DMS53 treated with DMSO at 0.1 percent for 48 hours (cell line): ENCODE data around the gene DUOXA1.
"Not testable (repeated sequence)": the region's sequence is repeated elsewhere in the genome, so short reads cannot be mapped to it uniquely, and the experiment has no call there.

ENCODE experiments used
- DNase-seq: peaks from one replicate; lab custom pipeline; 2025; ENCODE audit not compliant: unreplicated experiment; lab: John Stamatoyannopoulos, UW

The DUOXA1 gene

DNA sequence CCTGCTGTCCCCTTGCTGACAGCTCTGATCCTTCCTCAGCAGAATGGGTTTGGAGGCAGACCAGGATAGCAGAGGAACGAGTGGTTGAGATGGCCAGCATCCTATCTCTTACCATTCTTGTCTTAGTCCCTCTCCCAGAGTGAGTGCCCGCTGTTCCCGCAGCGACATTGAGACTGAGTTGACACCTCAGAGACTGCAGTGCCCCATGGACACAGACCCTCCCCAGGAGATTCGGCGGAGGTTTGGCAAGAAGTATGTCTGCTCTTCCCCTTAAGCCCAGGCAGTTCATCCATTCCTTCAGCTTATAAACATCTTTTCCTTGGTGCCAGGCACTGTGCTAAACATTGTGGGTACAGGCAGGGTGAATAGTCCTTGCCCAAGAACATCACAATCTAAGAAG, 21.3 kb upstream of the DUOXA1 start:
- DNase-seq = no peak

- DNase-seq = no peak
Observed at GRCh38 chr15:45150481-45150880, 20.8 kb upstream of the DUOXA1 start.

DNA sequence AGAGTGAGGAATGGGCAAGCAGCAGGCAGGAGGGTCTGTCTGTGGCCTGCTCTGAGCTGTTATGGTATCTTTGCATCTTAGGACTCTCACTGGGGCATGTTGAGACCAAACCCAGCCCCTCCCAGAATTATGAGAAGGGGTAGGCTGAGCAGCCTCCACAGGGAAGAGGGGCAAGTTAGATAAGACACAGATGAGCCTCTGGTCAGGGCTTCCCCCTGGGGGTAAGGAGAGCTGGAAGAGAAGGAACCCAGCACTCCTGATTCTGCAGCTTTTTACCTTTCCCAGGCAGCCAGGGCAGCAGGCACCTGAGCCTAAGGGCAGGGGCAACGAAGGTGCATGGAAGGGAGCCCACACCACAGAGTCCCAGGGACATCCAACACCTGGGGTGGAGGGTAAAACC, 19.4 kb upstream of the DUOXA1 start:
- no peak for DNase-seq

DNA sequence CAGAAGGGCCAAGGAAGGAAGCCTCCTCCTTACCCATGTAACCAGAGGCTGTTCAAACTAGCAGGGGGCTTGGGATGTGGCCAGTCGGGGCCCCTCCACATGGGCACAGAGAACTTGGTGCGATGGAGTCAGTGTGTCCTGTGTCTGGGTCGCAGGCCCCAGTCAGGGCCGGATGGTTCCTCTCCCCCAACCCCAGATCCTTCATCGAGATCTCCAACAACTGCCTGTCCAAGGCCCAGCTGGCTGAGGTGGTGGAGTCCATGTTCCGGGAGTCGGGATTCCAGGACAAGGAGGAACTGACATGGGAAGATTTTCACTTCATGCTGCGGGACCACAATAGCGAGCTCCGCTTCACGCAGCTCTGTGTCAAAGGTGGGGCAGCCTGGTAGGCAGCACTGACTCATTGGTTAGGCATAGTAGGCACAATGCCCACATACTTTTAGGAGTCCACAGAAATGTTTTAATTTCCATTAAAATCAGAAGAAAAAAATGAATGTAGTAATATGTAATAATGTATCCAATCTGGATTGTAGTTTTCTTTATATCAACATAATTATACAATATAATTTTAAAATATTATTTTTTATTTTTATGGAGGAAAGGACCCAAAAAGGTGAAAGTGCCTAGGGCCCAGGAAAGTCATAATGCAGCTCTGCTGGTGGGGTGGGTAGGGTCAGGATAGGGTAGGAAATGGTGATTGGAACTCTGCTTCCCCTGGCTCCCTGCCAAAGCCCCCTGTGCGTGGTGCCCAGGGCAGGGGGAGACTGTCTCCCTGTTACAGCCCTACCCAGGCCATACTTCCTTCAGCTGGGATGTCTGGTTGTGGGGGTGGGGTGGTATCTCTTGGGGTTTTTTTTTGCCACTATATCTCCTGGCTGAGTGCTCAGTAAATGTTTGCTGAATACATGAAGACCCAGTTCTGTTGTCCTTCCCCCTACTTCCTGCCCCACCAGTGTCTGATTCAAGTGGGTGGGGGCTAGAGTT, 18.7 kb upstream of the DUOXA1 start:
- DNase-seq = no peak

DNA sequence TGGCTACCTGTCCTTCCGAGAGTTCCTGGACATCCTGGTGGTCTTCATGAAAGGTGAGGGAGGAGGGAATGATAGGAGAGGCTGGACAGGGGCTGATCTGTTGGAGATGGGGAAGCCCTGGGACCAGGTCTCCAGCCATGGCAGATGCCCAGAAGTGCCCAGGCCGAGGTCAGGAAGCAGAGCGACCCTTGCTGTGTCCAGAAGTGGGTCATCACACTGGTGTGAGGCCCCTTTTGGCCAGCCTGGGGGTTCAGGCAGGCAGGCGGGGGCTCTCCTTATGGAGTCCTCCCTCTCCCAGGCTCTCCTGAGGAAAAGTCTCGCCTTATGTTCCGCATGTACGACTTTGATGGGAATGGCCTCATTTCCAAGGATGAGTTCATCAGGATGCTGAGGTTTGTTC, 17.9 kb upstream of the DUOXA1 start:
- no peak for DNase-seq

DNA sequence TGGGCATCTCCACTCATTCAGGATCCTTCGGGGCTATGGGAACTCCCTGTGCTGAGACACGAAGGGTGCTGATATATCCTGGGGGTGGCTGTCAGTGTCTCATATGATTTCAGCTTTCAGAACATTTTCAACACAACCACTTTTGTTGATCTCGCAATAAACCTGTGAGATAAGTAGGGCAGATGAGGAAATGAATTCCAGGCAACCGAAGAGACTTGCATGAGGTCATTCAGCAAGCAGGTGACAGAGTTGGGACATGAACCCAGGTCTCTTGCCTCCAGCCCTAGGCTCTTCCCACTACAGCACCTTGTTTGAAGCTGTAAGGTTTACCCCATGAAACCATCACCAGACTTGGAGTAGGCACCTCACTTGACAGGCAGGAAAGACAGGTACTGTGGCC, 16.7 kb upstream of the DUOXA1 start:
- no peak for DNase-seq

DNA sequence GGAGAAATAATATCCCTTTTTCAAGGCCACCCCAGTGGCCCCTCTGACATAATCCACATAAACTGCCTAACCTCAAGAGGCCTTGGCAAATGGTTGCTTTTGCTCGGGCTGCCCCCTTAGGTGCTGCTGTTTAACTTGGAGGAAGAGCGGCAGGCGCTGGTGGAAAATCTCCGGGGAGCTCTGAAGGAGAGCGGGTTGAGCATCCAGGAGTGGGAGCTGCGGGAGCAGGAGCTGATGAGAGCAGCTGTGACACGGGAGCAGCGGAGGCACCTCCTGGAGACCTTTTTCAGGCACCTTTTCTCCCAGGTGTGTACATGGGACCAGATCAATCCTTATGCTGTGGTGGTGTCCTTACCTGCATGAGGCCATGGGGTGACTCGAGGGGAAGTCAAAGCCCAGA, 15.1 kb upstream of the DUOXA1 start:
- DNase-seq = no peak

DNA sequence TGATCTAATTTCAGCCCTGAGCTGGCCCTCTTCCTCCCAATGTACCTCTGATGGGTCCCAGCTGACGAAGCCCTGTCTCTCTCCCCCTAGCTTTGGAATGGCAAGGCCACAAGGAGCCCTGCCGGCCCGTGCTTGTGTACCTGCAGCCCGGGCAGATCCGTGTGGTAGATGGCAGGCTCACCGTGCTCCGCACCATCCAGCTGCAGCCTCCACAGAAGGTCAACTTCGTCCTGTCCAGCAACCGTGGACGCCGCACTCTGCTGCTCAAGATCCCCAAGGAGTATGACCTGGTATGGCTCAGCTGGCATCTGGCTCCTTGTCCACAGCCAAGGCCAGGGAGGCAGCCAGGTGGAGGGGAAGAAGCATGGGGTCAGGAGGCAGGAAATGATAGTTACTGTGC, 14.3 kb upstream of the DUOXA1 start:
- DNase-seq = no peak

DNA sequence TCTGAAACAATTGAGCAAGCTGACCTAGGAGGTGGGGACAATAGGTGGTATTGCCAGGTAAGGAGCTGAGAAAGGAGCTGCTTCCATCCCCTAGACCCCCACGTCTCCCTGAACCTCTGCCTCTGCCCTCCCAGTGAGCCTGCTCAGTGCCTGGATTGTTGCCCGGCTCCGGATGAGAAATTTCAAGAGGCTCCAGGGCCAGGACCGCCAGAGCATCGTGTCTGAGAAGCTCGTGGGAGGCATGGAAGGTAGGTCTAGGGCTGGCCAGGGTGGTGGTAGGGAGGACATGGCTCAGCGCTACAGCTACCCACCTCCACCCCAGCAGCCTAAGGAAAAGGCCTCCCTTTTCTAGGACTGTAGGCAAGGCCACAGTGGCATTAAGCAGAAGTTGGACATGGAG, 13.4 kb upstream of the DUOXA1 start:
- no peak for DNase-seq

DNA sequence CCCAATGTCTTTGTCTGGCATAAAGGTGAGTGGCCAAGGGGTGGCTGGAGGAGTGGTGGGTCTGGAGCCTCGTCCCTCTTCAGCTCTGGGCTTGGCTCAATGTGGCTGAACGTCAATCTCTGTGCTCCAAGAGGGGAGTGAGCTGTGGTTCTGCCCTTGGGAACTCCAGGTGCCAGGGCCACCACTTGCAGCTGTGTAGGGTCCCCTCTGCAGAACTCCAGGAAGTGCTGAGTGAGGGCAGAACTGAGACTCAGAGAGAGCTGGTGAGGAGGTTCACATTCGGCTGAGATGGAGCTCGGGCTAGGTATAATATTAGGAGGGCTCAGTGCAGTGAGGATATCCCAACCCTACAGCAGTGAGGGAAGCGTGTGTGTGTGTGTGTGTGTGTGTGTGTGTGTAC, 11.7 kb upstream of the DUOXA1 start:
- no peak for DNase-seq

DNA sequence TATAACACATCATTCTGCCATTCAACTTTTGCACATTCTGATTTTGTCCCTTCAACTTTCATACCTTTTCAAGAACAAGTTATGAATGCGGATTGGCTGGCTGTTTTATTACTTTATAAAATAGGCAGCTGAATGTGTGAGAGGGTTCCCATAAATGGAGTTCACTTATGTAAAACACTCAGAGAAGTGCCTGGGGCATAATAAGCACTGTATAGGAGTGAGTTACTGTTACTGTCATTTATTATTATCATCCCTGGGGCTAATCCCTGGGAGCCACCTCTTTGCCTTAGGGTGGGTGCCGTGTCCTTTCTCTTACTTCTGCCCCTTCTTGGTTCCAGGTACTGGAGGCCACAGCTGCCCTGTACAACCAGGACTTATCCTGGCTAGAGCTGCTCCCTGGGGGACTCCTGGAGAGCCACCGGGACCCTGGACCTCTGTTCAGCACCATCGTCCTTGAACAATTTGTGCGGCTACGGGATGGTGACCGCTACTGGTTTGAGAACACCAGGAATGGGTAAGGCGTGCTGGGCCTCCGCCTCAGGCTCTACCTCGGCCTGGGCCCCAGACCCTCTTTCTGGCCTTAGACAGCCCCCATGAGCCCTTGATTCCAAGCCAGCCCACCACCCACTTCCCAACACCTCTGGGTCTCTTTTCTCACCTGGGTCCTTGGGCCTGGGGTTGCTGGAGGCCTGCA, 11.0 kb upstream of the DUOXA1 start:
- DNase-seq = no peak

DNA sequence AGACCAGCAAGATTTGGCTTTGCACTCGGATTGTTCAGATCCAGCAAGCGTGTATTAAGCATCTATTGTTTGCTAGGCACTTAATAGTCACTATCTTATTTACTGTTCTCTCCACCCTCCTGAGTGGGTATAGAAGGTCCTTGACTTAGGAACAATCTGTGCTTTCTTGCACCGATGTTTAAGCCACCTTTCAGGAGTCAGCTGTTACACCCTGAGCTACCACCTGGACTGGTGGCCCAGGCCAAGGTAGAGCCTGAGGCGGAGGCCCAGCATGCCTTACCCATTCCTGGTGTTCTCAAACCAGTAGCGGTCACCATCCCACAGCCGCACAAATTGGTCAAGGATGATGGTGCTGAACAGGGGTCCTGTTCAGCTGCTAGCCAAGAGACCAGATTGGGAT, 10.1 kb upstream of the DUOXA1 start:
- no peak for DNase-seq

- DNase-seq = no peak
Observed at GRCh38 chr15:45138814-45139765, 9.4 kb upstream of the DUOXA1 start.

DNA sequence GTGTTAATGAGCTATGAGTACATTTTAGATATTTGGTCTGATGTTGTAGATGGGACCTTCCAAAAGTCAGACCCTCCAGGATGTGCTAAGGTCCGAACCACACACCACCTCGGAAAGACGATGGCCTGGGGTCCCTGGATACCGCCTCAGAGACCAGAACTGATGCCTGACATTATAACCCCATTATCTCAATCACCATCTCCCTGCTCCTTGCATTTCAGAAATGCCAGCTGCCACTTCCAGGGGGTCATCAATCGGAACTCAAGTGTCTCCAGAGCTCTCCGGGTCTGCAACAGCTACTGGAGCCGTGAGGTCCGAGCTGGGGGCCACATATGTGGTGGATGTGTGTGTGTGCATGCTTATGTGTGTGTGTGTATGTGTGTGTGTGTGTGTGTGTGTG, 8.0 kb upstream of the DUOXA1 start:
- no peak for DNase-seq

DNA sequence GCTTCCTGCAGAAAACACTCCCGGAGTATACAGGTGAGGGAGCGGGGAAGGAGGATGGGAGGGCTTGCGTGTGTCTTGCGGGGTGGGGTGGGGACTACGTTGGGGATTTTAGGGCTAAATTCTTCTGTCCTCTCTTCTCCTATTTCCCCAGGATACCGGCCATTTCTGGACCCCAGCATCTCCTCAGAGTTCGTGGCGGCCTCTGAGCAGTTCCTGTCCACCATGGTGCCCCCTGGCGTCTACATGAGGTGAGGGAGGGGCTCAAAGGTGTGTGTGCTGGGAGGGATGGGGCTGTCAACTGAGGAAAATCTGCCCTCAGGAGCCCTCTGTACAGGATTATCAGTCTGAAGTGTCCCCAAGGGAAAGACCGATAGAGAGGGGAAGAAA, 6.7 kb upstream of the DUOXA1 start:
- no peak for DNase-seq

DNA sequence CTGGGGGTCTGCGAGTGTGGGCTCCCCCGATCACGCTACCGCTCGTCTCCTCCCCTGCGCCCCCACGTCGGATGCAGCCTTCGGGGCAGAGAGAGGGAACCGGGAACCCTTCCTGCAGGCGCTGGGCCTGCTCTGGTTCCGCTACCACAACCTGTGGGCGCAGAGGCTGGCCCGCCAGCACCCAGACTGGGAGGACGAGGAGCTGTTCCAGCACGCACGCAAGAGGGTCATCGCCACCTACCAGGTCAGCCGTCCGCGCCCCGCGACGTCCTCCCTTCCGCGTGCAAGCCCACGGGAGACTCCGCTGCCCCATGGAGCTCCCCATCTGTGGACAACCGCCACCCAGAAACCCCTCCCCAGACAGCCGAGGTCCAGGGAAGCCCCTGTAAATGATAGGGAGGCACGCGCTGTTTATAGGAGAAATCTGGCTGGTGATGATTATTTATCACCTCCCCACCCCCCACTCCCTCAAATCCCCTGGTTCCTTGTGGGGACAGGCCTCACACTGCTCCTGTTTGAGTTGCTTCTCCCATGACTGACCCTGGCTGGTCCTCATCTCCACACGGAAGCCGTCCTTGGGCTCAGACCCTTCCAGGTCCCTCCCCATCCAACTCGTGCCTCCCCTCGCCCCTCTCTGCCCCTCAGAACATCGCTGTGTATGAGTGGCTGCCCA, 6.2 kb upstream of the DUOXA1 start:
- DNase-seq = not testable (repeated sequence)

DNA sequence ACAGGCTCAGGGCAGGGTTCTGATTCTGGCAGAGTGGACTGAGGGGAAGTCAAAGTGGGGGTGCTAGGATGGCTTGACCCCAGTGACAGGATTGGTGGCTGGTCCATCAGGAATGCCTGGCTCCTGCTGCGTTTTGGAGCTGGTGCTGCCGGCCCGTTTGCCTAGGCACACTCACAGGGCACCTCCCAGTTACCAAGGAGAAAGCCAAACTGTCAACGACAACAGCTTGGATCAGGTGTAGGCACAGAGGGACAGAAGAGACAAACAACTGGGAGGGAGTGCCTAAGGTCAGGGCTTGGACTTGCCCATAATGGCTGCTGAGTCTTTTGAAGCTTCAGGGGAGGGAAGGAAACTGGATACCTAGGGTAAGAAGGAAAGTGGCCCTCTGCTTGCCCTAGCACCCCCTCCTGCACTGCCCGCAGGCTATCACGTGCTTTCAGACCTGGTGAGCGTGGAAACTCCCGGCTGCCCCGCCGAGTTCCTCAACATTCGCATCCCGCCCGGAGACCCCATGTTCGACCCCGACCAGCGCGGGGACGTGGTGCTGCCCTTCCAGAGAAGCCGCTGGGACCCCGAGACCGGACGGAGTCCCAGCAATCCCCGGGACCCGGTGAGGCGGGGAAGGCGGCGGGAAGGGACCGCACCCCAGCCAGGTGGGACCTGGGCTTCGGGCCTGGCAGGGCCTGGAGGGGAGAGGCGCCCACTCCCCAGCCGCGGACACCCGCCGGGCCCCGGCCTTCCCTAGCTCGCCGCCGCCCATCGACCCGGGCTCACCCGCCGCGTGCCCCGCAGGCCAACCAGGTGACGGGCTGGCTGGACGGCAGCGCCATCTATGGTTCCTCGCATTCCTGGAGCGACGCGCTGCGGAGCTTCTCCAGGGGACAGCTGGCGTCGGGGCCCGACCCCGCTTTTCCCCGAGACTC, 5.3 kb upstream of the DUOXA1 start:
- no peak for DNase-seq

DNA sequence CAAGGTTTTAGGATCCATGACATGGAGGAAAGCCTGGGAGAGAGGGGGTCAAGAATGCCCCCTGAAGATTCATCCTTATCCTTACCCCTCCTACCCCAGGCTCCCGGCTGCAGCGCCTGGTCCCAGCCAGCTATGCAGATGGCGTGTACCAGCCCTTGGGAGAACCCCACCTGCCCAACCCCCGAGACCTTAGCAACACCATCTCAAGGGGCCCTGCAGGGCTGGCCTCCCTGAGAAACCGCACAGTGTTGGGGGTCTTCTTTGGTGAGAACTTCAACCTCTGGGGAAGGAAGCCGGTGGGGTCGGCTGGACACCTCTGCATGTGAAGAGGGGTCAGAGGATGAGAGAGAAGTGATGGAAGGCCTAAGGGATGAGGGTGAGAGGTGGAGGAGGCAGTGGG, 4.4 kb upstream of the DUOXA1 start:
- no peak for DNase-seq

DNA sequence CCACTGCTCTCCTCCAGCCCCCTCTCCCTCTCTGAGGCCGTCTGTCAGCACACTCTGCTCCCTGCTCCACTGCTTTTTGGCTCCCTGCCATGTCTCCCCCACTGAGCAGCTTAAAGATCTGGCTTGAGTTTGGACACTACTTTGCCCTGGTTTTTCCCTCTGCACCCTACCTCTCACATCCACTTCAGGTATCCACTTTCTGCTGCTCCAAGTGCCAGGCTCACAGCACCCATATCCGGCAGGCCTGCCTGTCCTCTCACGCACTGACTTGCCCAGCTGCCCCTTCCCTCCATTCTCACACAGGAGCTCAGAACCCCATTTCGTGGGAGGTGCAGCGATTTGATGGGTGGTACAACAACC, 3.9 kb upstream of the DUOXA1 start:
- DNase-seq = no peak
